ENCODE results near the gene ZFP3.
"Not testable (repeated sequence)": the region's sequence is repeated elsewhere in the genome, so short reads cannot be mapped to it uniquely, and the experiment has no call there.

- not testable (repeated sequence) for TF ChIP-seq CTCF (IDR thresholded peaks at IDR 0.05); EP300 (IDR thresholded peaks at IDR 0.05; ENCODE audit: low read depth); POLR2AphosphoS5 (IDR thresholded peaks at IDR 0.05)
Measured at GRCh38 chr17:5133961-5134360, 55.7 kb downstream of the ZFP3 start.

Data from transverse colon (tissue), 4 donors.